Astrocyte of the cerebellum (primary cell): ENCODE results near the gene NELL2.

Source experiments
- DNase-seq: peaks from one replicate; pipeline ENCODE4 v3.0.0-alpha.2; 2011; ENCODE audit warnings: low read depth
- H3K4me3 ChIP-seq: 2 replicates; pipeline ENCODE4 v1.5.1; 2011; ENCODE audit warnings: mild to moderate bottlenecking, low read depth, low read length, moderate library complexity
- CTCF ChIP-seq: IDR thresholded peaks from 2 replicates; pipeline ENCODE4 v1.5.1; 2012; ENCODE audit warnings: low read length, low read depth, moderate library complexity, mild to moderate bottlenecking; ENCODE audit errors: missing control alignments
- in situ Hi-C: cut with HindIII; loops from 2 replicates; pipeline ENCODE4 v1.10.0; 2017; ENCODE audit warnings: low sequenced_read_pairs

NELL2 gene

GRCh38 chr12:44546060-44546459, 330.1 kb downstream of the NELL2 start:
- in situ Hi-C loops = no loop called here
- no peak for TF ChIP-seq CTCF
- no peak overlapping the region for H3K4me3 ChIP-seq
- DNase-seq = no peak

- no peak for DNase-seq
- TF ChIP-seq CTCF = no peak
- H3K4me3 ChIP-seq = no peak overlapping the region
- in situ Hi-C loops = no loop called here
Measured at GRCh38 chr12:44544018-44544417, 332.1 kb downstream of the NELL2 start.

- no peak overlapping the region for H3K4me3 ChIP-seq
- in situ Hi-C loops = no loop called here
- TF ChIP-seq CTCF = no peak
- no peak for DNase-seq
Measured at GRCh38 chr12:44542716-44543115, 333.4 kb downstream of the NELL2 start.

- in situ Hi-C loops = no loop called here
- TF ChIP-seq CTCF = no peak
- no peak overlapping the region for H3K4me3 ChIP-seq
- DNase-seq = no peak
Measured at GRCh38 chr12:44537354-44537753, 338.8 kb downstream of the NELL2 start.

- TF ChIP-seq CTCF = no peak
- no peak for DNase-seq
- no peak overlapping the region for H3K4me3 ChIP-seq
- in situ Hi-C loops = no loop called here
Measured at GRCh38 chr12:44532940-44533339, 343.2 kb downstream of the NELL2 start.

GRCh38 chr12:44531320-44531971, 344.7 kb downstream of the NELL2 start:
- in situ Hi-C loops = no loop called here
- no peak overlapping the region for H3K4me3 ChIP-seq
- DNase-seq = no peak
- TF ChIP-seq CTCF = no peak

- H3K4me3 ChIP-seq = no peak overlapping the region
- DNase-seq = no peak
- peak; percentile 12 for TF ChIP-seq CTCF
- in situ Hi-C loops = no loop called here
Measured at GRCh38 chr12:44526655-44527182, 349.4 kb downstream of the NELL2 start.
